ENCODE data around the gene VPS13D. TPM values are rescaled to one million over a fixed set of nuclear protein-coding genes. Genes with fewer than 3 reads are reported as not detected.

VPS13D gene
- total and polyA plus RNA-seq, 2 donors (not counting 3 experiments of a cell fraction or from before 2014, with no cell fraction given) = 13.6 to 48.5 TPM

DNA sequence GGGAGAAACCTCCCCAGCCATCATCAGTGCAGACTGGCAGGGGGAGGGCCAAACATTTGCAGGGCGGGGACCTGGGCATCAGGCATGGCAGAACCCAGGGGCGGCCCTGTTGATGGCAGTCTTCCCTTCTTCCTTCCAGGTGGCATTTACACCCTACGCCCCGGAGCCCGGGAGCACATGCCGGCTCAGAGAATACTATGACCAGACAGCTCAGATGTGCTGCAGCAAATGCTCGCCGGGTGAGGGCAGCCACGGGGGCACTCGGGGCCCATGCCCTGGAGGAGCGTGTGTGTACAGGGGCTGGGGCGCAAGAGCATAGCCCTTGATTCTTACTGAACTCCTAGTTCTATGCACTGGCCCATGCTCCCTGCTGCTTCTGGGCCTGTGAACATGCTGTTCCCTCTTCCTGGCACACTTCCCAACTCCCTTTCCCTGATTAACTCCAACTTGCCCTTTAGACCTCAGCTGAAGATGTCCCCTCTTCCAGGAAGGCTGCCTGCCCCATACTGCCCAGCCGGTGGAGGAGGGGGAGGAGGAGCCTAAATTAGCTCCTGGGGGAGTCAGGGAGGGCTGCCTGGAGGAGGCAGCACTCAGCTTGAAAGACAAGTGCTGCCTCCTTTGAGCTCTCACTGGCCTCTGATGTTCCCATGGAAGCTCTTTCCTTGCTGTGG is 41.0 kb upstream of the VPS13D start:
- no peaks in the 10 kb centered on the region for H4K20me1 ChIP-seq (replicated peaks; ENCODE audit: control insufficient read depth, extremely low read depth, insufficient read depth, low read length)
- no peaks in the 10 kb centered on the region for H3K9me3 ChIP-seq (replicated peaks; ENCODE audit: control insufficient read depth, insufficient read depth, low read length)
- ChIA-PET POLR2A (no interaction called here), CTCF (interaction anchor here (0.7 to 8.3 kb wide), 5 partner anchors 11 to 70 kb away, joined by 3 to 118 read pairs (median 3); no protein-coding TSS in a partner anchor)
- H3K4me3 ChIP-seq (replicated peaks in 1 of 3; ENCODE audit: insufficient read depth in 1 of 3, low read depth in 1 of 3, low read length in 3 of 3) = no peak overlapping the region
- no peaks in the 10 kb centered on the region for H3K27me3 ChIP-seq (ENCODE audit: control insufficient read depth in 2 of 2, insufficient read depth in 2 of 2, low read length in 2 of 2)
- no peak overlapping the region for H3K27ac ChIP-seq (ENCODE audit: insufficient read depth, low read depth, low read length)
- H3K9me1 ChIP-seq (replicated peaks; ENCODE audit: control insufficient read depth, extremely low read depth, insufficient read depth, low read length) = no peaks in the 10 kb centered on the region
- intact Hi-C loops (cut with micrococcal nuclease) (no loop called here), dilution Hi-C loops (cut with MboI; ENCODE audit: extremely low pct_ligation_motif_present, low sequenced_read_pairs) (no loop called here)
- BruUV-seq (replicated peaks) = no TSS peak
- no peak for TF ChIP-seq JUN (IDR thresholded peaks at IDR 0.05; ENCODE audit: borderline replicate concordance, insufficient read depth, insufficient read length, low read depth)
- no peak for TF ChIP-seq MYC (IDR thresholded peaks at IDR 0.05; ENCODE audit: low read depth, low read length)
- no peak for TF ChIP-seq POLR2A (IDR thresholded peaks at IDR 0.05; ENCODE audit: low read depth, low read length)
- no peak for TF ChIP-seq POLR2AphosphoS5 (IDR thresholded peaks at IDR 0.05; ENCODE audit: insufficient read depth, low read depth, low read length)
- TF ChIP-seq, protein P1, sequence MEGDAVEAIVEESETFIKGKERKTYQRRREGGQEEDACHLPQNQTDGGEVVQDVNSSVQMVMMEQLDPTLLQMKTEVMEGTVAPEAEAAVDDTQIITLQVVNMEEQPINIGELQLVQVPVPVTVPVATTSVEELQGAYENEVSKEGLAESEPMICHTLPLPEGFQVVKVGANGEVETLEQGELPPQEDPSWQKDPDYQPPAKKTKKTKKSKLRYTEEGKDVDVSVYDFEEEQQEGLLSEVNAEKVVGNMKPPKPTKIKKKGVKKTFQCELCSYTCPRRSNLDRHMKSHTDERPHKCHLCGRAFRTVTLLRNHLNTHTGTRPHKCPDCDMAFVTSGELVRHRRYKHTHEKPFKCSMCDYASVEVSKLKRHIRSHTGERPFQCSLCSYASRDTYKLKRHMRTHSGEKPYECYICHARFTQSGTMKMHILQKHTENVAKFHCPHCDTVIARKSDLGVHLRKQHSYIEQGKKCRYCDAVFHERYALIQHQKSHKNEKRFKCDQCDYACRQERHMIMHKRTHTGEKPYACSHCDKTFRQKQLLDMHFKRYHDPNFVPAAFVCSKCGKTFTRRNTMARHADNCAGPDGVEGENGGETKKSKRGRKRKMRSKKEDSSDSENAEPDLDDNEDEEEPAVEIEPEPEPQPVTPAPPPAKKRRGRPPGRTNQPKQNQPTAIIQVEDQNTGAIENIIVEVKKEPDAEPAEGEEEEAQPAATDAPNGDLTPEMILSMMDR (IDR thresholded peaks at IDR 0.05; ENCODE audit: extremely low read depth in 1 of 2, insufficient read depth in 1 of 2, low read depth in 1 of 2, low read length in 2 of 2) = no peak
- FAIRE-seq (no peak), DNase-seq (ENCODE audit: low read depth, low spot score) (no peak)
- H3K4me2 ChIP-seq (ENCODE audit: insufficient read depth, low read length) = no peak overlapping the region
- peaks cover 12% of the 10 kb centered on the region for H3K79me2 ChIP-seq (ENCODE audit: control insufficient read depth, insufficient read depth, low read length)
- H2AFZ ChIP-seq (ENCODE audit: low read depth, low read length) = no peak overlapping the region
- no peak overlapping the region for H3K9ac ChIP-seq (replicated peaks; ENCODE audit: extremely low read depth, insufficient read depth, low read length)
- peaks cover 0 to 28% of the 10 kb centered on the region in 2 experiments for H3K36me3 ChIP-seq (ENCODE audit: control insufficient read depth in 2 of 2, extremely low read depth in 1 of 2, insufficient read depth in 2 of 2, low read length in 2 of 2)
- H3K4me1 ChIP-seq (ENCODE audit: control insufficient read depth, extremely low read depth, insufficient read depth, low read length) = peaks cover 25% of the 10 kb centered on the region

DNA sequence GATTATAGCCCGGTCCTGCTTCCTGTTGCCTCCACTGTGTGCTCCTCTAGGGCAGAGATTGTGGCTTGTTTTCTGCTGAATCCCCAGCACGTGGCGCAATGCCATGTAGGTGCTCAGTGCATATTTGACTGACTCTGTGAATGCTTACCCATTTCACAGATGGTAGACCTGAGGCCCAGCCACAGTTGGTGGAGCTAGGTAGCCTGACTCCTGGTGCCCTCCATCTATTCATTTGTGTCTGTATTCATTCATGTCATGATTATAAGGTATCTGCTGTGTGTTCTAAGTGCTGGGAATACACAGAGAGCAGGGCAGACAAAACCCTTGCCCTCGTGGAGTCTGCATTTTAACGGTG is 40.5 kb upstream of the VPS13D start:
- no peaks in the 10 kb centered on the region for H3K27me3 ChIP-seq (ENCODE audit: control insufficient read depth in 2 of 2, insufficient read depth in 2 of 2, low read length in 2 of 2)
- H3K79me2 ChIP-seq (ENCODE audit: control insufficient read depth, insufficient read depth, low read length) = peaks cover 12% of the 10 kb centered on the region
- H3K36me3 ChIP-seq (ENCODE audit: control insufficient read depth in 2 of 2, extremely low read depth in 1 of 2, insufficient read depth in 2 of 2, low read length in 2 of 2) = peaks cover 0 to 30% of the 10 kb centered on the region in 2 experiments
- dilution Hi-C loops (cut with MboI; ENCODE audit: extremely low pct_ligation_motif_present, low sequenced_read_pairs) (no loop called here), intact Hi-C loops (cut with micrococcal nuclease) (no loop called here)
- H3K4me2 ChIP-seq (ENCODE audit: insufficient read depth, low read length) = no peak overlapping the region
- no peak for TF ChIP-seq POLR2A (IDR thresholded peaks at IDR 0.05; ENCODE audit: low read depth, low read length)
- no peak for TF ChIP-seq EZH2 (IDR thresholded peaks at IDR 0.05; ENCODE audit: borderline replicate concordance, low read depth, low read length, severe bottlenecking)
- TF ChIP-seq FOS (IDR thresholded peaks at IDR 0.05; ENCODE audit: borderline replicate concordance, insufficient read depth, low read length) = no peak
- TF ChIP-seq, protein P1 (IDR thresholded peaks at IDR 0.05; ENCODE audit: extremely low read depth in 1 of 2, insufficient read depth in 1 of 2, low read depth in 1 of 2, low read length in 2 of 2) = no peak
- TF ChIP-seq POLR2AphosphoS5 (IDR thresholded peaks at IDR 0.05; ENCODE audit: insufficient read depth, low read depth, low read length) = no peak
- TF ChIP-seq GATA2 (IDR thresholded peaks at IDR 0.05; ENCODE audit: insufficient read depth, insufficient read length, low read depth, low read length) = no peak
- TF ChIP-seq, protein P2, sequence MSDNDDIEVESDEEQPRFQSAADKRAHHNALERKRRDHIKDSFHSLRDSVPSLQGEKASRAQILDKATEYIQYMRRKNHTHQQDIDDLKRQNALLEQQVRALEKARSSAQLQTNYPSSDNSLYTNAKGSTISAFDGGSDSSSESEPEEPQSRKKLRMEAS (IDR thresholded peaks at IDR 0.05; ENCODE audit: insufficient read depth, insufficient read length) = no peak
- TF ChIP-seq MYC (IDR thresholded peaks at IDR 0.05; ENCODE audit: low read depth, low read length) = no peak
- TF ChIP-seq JUN (IDR thresholded peaks at IDR 0.05; ENCODE audit: borderline replicate concordance, insufficient read depth, insufficient read length, low read depth) = no peak
- H3K4me1 ChIP-seq (ENCODE audit: control insufficient read depth, extremely low read depth, insufficient read depth, low read length) = peaks cover 20% of the 10 kb centered on the region
- H4K20me1 ChIP-seq (replicated peaks; ENCODE audit: control insufficient read depth, extremely low read depth, insufficient read depth, low read length) = no peaks in the 10 kb centered on the region
- FAIRE-seq (no peak), DNase-seq (ENCODE audit: low read depth, low spot score) (no peak)
- H3K9me3 ChIP-seq (replicated peaks; ENCODE audit: control insufficient read depth, insufficient read depth, low read length) = no peaks in the 10 kb centered on the region
- no peak overlapping the region for H2AFZ ChIP-seq (ENCODE audit: low read depth, low read length)
- no peaks in the 10 kb centered on the region for H3K9me1 ChIP-seq (replicated peaks; ENCODE audit: control insufficient read depth, extremely low read depth, insufficient read depth, low read length)
- H3K9ac ChIP-seq (replicated peaks; ENCODE audit: extremely low read depth, insufficient read depth, low read length) = no peak overlapping the region
- ChIA-PET POLR2A (no interaction called here), CTCF (interaction anchor here (1.1 to 8.3 kb wide), 3 partner anchors 11 to 65 kb away, joined by 3 to 118 read pairs (median 4); no protein-coding TSS in a partner anchor)
- no TSS peak for BruUV-seq (replicated peaks)
- H3K4me3 ChIP-seq (replicated peaks in 1 of 3; ENCODE audit: insufficient read depth in 1 of 3, low read depth in 1 of 3, low read length in 3 of 3) = no peak overlapping the region
- no peak overlapping the region for H3K27ac ChIP-seq (ENCODE audit: insufficient read depth, low read depth, low read length)

Measured in endothelial cell of umbilical vein (primary cell).